ENCODE data around the gene NAT14. TPM values are rescaled to one million over a fixed set of nuclear protein-coding genes. Genes with fewer than 3 reads are reported as not detected.
"Not testable (repeated sequence)": the region's sequence is repeated elsewhere in the genome, so short reads cannot be mapped to it uniquely, and the experiment has no call there.

Gene NAT14
- total RNA-seq, 1 donor from 2014 or later: 14.7 TPM

GRCh38 chr19:55444646-55445045 lies 40.3 kb upstream of the NAT14 start:
- ATAC-seq: no peak
- Histone ChIP-seq H3K27ac (no peak overlapping the region), H3K4me1 (peaks cover 3% of the 10 kb centered on the region), H3K9me3 (no peaks in the 10 kb centered on the region), H3K36me3 (no peaks in the 10 kb centered on the region), H3K27me3 (peaks cover 53% of the 10 kb centered on the region), H3K4me3 (no peak overlapping the region)
- intact Hi-C loops (cut with DNase I): no loop called here
- no peak for TF ChIP-seq CTCF (IDR thresholded peaks at IDR 0.05)
- no peak for DNase-seq

DNA sequence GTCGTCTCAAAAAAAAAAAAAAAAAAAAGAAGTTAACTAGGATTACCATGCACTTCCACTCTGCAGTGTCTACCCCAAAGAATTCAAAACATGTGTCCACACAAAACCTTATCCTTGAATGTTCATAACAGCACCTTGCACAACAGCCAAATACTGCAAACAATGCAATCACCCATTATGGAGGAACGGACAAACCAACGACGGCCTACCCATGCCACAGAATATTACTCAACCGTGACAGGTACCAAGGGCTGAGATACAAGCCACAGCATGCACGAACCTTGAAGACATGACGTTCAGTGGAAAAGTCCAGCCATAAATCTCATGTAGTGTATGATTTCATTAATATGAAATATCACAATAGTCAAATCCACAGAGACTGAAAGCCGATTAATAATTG lies 38.9 kb upstream of the NAT14 start:
- H3K4me1 ChIP-seq: peaks cover 2% of the 10 kb centered on the region
- H3K36me3 ChIP-seq: no peaks in the 10 kb centered on the region
- intact Hi-C loops (cut with DNase I): no loop called here
- ATAC-seq (no peak), DNase-seq (no peak)
- TF ChIP-seq CTCF (IDR thresholded peaks at IDR 0.05): no peak
- H3K4me3 ChIP-seq: no peak overlapping the region
- H3K27me3 ChIP-seq: peaks cover 41% of the 10 kb centered on the region
- H3K9me3 ChIP-seq: no peaks in the 10 kb centered on the region
- H3K27ac ChIP-seq: no peak overlapping the region

GRCh38 chr19:55447421-55448174 lies 37.4 kb upstream of the NAT14 start:
- H3K27ac ChIP-seq: no peak overlapping the region
- ATAC-seq: no peak
- no peak overlapping the region for H3K4me3 ChIP-seq
- no peak for DNase-seq
- H3K27me3 ChIP-seq: peaks cover 43% of the 10 kb centered on the region
- no peak for TF ChIP-seq CTCF (IDR thresholded peaks at IDR 0.05)
- no peaks in the 10 kb centered on the region for H3K9me3 ChIP-seq
- peaks cover 11% of the 10 kb centered on the region for H3K4me1 ChIP-seq
- intact Hi-C loops (cut with DNase I): no loop called here
- H3K36me3 ChIP-seq: no peaks in the 10 kb centered on the region

DNA sequence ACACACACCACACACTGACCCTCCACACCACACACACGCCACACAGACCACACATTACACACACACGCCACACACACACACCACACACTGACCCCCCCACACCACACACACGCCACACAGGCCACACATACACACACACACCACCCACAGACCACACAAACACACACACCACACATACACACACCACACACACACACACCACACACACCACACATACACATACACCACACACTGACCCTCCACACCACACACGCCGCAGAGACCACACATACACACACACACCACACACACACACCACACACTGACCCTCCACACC lies 36.9 kb upstream of the NAT14 start:
- DNase-seq: not testable (repeated sequence)
- H3K27me3 ChIP-seq: peaks cover 46% of the 10 kb centered on the region

GRCh38 chr19:55449469-55449868 lies 35.5 kb upstream of the NAT14 start:
- H3K27me3 ChIP-seq: peaks cover 34% of the 10 kb centered on the region

More for the DNA sequence above, 36.9 kb upstream of the NAT14 start:
- peaks cover 11% of the 10 kb centered on the region for H3K4me1 ChIP-seq
- H3K9me3 ChIP-seq; H3K4me3 ChIP-seq; ATAC-seq; H3K27ac ChIP-seq; intact Hi-C loops (cut with DNase I); H3K36me3 ChIP-seq: not testable (repeated sequence)

More at GRCh38 chr19:55449469-55449868, 35.5 kb upstream of the NAT14 start:
- Histone ChIP-seq H3K27ac (no peak overlapping the region), H3K4me3 (no peak overlapping the region), H3K4me1 (peaks cover 11% of the 10 kb centered on the region), H3K36me3 (no peaks in the 10 kb centered on the region), H3K9me3 (no peaks in the 10 kb centered on the region)
- no peak for TF ChIP-seq CTCF (IDR thresholded peaks at IDR 0.05)
- ATAC-seq (no peak), DNase-seq (no peak)
- intact Hi-C loops (cut with DNase I): no loop called here

Data from upper lobe of right lung (tissue), 1 donor.